NB4 (cell line): ENCODE measurements around the gene LINGO3.

Experiments
- MYC ChIP-seq: IDR thresholded peaks from 2 replicates; pipeline ENCODE4 v1.6.1; 2011; ENCODE audit warnings: low read depth, low read length
- POLR2A ChIP-seq: IDR thresholded peaks from 2 replicates; pipeline ENCODE4 v1.6.1; 2011; ENCODE audit warnings: mild to moderate bottlenecking; ENCODE audit not compliant: insufficient read length; ENCODE audit errors: extremely low read depth
- TF ChIP-seq, protein P1 (sequence below): IDR thresholded peaks from one replicate; pipeline ENCODE4 v1.5.1; 2012; ENCODE audit warnings: low read depth, low read length
- TF ChIP-seq, protein P2 (sequence below): IDR thresholded peaks from 2 replicates; pipeline ENCODE4 v1.6.1; 2011; ENCODE audit warnings: low read depth, low read length

DNA sequence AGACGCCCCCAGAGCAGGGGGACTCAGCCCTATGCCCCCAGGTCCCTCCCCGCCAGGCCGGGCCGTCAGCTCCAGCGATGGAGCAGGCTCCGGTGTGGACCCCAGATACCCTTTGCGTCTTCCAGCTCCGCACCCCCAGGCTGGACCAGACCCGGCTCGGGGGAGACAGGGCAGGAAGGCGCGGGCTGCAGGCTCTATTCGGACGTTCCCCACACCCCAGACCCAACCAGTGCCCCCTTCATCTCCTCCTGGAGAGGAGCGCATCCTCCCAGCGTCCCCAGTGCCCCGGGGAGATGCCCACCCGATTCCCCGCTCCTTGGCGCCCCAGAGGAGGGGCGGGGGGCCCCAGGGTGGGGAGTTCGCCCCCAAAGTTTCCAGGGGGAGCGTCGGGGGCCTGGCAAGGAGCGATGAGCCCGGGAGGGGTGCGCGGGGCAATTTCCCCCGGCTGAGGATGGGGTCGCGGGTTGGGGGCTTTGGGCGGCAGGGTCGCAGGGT lies 389 bp downstream of the LINGO3 start:
- TF ChIP-seq POLR2A, result no peak
- TF ChIP-seq, protein P1, sequence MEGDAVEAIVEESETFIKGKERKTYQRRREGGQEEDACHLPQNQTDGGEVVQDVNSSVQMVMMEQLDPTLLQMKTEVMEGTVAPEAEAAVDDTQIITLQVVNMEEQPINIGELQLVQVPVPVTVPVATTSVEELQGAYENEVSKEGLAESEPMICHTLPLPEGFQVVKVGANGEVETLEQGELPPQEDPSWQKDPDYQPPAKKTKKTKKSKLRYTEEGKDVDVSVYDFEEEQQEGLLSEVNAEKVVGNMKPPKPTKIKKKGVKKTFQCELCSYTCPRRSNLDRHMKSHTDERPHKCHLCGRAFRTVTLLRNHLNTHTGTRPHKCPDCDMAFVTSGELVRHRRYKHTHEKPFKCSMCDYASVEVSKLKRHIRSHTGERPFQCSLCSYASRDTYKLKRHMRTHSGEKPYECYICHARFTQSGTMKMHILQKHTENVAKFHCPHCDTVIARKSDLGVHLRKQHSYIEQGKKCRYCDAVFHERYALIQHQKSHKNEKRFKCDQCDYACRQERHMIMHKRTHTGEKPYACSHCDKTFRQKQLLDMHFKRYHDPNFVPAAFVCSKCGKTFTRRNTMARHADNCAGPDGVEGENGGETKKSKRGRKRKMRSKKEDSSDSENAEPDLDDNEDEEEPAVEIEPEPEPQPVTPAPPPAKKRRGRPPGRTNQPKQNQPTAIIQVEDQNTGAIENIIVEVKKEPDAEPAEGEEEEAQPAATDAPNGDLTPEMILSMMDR, result no peak
- TF ChIP-seq, protein P2, sequence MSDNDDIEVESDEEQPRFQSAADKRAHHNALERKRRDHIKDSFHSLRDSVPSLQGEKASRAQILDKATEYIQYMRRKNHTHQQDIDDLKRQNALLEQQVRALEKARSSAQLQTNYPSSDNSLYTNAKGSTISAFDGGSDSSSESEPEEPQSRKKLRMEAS, result no peak
- no peak for TF ChIP-seq MYC
